ENCODE measurements around the gene ATXN1.

- no peak for TF ChIP-seq JUN (IDR thresholded peaks at IDR 0.05)
- no peak for TF ChIP-seq PBX3 (IDR thresholded peaks at IDR 0.05)
Measured at GRCh38 chr6:16633465-16633864, 127.8 kb downstream of the ATXN1 start.
